Superior temporal gyrus (tissue), 1 donor: ENCODE results near the gene ZNF280D.

Experiments used
- DNase-seq: peaks from one replicate; pipeline ENCODE4 v3.0.0-alpha.2; 2016; ENCODE audit errors: extremely low spot score

Gene ZNF280D

DNA sequence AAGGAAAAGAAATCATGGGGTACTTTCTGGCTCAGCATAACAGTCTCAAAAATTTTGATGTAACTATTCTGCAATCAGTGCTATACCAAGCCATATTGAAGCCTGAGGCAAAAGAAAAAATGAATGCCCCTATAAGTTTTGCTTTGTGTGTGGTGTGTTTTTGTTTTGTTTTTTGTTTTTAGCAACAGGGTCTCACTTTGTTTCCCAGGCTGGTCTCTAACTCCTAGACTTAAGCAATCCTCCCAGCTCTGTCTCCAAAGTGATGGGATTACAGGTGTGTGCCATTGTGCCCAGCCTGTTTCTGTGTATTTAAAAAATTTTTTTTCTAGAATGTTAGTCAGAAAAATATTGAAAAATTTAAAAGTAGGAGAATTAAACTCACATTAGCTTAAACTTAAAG is 93.2 kb downstream of the ZNF280D start:
- no peak for DNase-seq

DNA sequence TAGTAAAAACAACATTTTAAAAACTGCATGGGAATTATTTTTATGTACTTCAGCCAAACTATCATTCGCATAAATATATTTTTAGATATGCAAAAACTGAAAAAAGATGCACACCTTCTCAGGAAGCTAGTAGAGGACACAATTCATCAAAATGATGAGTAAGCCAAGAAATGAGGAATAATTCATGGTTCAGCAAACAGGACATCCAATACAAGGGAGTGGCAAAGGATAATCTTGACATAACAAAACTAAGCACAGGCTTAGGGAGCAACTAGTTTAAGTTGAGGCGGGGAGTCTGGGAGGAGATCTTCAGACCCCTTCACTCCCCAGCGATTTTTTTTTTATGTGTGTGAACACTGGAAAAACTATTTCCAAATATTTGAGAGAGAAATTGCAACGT is 93.7 kb downstream of the ZNF280D start:
- DNase-seq = no peak

- DNase-seq = no peak
Observed at GRCh38 chr15:56631765-56632164, 101.5 kb downstream of the ZNF280D start.

DNA sequence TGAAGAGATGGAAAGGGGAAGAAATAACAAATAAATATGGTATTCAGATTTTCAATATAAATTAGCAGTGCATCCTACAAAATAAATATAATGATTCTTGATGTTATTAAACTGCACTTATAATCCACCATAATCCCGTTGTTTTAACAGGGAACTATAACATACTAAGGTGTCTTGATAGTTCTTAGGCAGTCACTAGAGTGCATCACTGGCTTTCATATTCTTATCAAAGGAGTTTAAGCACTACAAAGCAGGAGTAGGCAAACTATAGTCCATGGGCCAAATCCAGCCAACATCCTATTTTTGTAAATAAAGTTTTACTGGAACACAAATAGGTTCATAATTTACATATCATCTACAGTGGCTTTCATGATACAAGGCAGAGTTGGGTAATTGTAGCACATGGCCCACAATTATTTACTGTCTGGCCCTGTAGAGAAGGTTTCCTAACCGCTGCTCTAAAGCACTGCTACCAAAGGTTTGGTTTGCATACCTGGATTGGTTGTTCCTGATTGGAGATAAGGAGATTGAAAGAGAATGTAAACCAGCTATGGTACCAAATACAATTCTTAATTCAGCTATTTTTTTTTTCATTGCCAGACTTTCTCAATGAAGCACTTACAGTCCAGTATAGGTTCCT is 104.3 kb downstream of the ZNF280D start:
- DNase-seq = no peak

DNA sequence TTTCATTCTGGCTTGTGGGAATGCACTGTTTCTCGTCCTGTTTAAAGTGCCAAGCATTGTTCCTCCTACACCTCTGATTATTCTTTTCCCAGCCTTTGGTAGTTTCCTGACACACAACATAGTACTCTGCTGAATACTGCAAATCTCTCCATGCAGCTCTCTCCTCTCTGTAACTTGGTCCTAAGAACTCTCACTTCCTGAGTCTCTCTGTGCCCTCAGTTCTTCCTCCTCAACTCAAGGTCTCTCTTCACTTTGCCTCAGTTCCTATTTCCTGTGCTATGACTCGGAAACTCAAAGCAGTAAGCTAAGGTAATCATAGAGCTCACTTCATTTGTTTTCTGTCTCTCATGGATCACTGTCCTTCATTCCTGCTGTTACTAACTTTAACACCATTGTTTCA is 113.4 kb downstream of the ZNF280D start:
- DNase-seq = no peak

GRCh38 chr15:56617628-56618027 is 115.7 kb downstream of the ZNF280D start:
- no peak for DNase-seq

DNA sequence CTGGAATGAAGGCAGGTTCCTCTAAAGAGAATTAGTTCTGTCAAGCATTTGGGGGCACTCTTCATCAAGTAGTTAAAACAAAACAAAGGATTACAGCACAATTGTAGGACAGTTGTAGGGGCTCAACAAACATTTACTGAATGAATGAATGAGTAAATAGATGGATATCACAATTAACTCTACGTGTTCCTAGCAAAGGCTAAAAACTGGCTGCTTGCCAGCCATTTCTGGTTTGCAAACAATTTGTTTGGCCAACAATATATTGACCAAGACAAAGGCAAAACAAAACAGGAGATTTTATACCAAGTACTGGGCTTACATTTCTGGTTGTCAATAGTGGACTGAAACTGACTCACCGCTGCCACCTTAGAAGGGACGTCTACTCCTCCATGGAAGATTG is 116.8 kb downstream of the ZNF280D start:
- no peak for DNase-seq

DNA sequence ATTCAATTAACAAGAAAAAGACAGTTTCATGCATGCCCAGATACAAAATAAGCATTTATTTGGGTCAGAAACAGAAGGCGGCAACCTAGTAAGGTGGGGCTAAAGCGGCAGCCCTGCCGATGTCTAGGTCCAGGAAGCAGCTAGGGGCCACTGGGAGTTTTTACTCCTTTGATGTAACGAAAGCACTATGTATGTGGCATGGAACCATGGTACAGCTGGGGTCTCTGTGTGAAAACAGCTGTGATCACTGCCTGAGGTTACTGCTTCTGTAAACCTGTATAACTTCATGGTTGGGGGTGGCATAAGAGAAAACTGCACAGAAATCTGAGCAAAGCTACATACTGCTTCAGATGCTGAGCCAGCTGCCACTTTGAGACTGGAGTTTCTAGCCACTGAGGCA is 119.5 kb downstream of the ZNF280D start:
- DNase-seq = no peak

- no peak for DNase-seq
Observed at GRCh38 chr15:56608993-56609392, 124.3 kb downstream of the ZNF280D start.

DNA sequence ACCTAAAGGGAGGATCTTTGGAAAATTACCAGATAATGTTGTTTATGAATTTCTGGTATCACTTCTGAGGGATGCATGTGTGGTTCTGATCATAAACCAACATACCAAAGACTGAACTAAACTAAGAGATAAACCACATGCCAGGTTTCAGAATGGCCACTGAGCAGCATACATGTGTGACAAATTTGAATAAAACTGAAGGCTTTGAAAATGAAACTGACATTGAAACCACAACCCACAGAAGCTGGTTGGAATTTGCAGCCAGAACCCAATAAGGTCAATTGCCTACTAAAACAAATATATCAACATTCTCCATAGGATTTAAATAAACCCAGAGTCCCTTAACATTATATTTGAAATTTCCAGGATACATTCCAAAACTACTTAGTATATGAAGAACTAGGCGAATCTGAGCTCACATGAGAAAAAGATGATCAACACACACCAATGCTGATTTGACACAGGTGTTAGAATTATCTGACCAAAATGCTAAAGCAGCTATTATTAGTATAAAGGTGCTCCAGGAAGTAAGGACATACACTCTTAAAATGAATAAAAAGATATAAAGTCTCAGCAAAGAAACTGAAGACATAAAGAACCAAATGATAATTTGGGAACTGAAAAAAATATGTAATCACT is 125.0 kb downstream of the ZNF280D start:
- no peak for DNase-seq

GRCh38 chr15:56602253-56602652 is 131.1 kb downstream of the ZNF280D start:
- no peak for DNase-seq

GRCh38 chr15:56600380-56600779 is 132.9 kb downstream of the ZNF280D start:
- DNase-seq = no peak

GRCh38 chr15:56598991-56599390 is 134.3 kb downstream of the ZNF280D start:
- DNase-seq = no peak

DNA sequence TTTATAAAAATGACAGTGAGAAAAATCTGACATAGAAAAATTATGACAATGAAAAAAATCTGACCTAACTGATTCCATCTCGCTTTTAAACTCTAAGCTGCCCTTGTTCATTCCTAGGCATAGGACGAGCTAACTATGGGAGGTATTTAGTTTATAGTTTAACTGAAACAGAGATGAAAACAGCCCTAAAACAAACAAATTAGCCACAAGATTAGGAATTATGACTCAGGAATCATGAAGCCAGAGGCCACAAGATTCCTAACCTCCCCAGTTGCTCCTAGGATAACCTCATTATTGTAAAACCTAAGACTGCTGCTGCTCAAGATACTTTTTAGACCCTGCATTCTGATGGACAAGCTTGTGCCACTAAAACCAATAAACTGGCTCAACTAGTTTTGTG is 145.6 kb downstream of the ZNF280D start:
- no peak for DNase-seq

GRCh38 chr15:56586206-56586605 is 147.1 kb downstream of the ZNF280D start:
- no peak for DNase-seq

DNA sequence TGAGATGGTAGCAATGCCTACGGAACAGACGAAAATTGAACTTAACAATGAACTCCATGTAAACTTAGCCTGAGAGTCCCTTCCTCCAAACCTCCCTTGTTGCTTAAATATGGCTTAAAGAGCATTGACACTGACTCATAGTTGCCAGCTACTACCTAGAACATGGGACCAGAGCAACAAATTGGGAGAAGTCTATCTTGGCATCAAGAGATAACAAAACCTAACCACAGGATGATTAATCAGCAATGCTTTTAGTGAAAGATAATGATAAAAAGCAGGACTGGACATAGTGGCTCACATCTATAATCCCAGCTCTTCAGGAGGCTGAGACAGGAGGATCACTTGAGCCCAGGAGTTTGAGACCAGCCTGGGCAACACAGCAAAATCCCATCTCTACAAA is 150.5 kb downstream of the ZNF280D start:
- DNase-seq = no peak
